H1 (cell line): Measurements from ENCODE around the gene GH1.
"Not testable (repeated sequence)": the region's sequence is repeated elsewhere in the genome, so short reads cannot be mapped to it uniquely, and the experiment has no call there.

Source experiments
- ATF3 ChIP-seq: IDR thresholded peaks from 2 replicates; pipeline ENCODE4 v1.6.1; 2011; ENCODE audit warnings: low read depth, mild to moderate bottlenecking, low read length; ENCODE audit not compliant: insufficient read depth
- CTCF ChIP-seq, 3 experiments: IDR thresholded peaks; 1 replicate in 2 of 3; 2 replicates in 1 of 3; pipeline versions ENCODE4 v1.5.1 to v1.6.1; 2011; ENCODE audit warnings: low read length in 3 of 3, mild to moderate bottlenecking in 3 of 3, inconsistent platforms in 2 of 3, low read depth in 1 of 3, moderate library complexity in 1 of 3; ENCODE audit not compliant: insufficient read depth in 1 of 3; ENCODE audit errors: control extremely low read depth in 1 of 3
- EGR1 ChIP-seq: IDR thresholded peaks from 2 replicates; pipeline ENCODE4 v1.6.1; 2011; ENCODE audit warnings: low read depth, low read length, borderline replicate concordance
- EP300 ChIP-seq, 2 experiments: IDR thresholded peaks; 1 replicate in 1 of 2; 2 replicates in 1 of 2; pipeline ENCODE4 v1.6.1; 2011 to 2012; ENCODE audit warnings: low read depth in 2 of 2, low read length in 2 of 2, mild to moderate bottlenecking in 2 of 2, borderline replicate concordance in 1 of 2, inconsistent platforms in 1 of 2, moderate library complexity in 1 of 2
- JUN ChIP-seq: IDR thresholded peaks from 2 replicates; pipeline ENCODE4 v1.6.1; 2011; ENCODE audit warnings: low read depth, mild to moderate bottlenecking, improper control_type of control experiment, low read length
- RFX5 ChIP-seq: IDR thresholded peaks from 2 replicates; pipeline ENCODE4 v1.6.1; 2011; ENCODE audit warnings: low read depth, low read length, improper control_type of control experiment, borderline replicate concordance
- SIN3A ChIP-seq, 2 experiments: IDR thresholded peaks in 1 of 2; conservative IDR thresholded peaks in 1 of 2; 2 replicates each; pipeline ENCODE4 v1.6.1; 2011 to 2012; ENCODE audit warnings: low read length in 2 of 2, improper control_type of control experiment in 1 of 2, low read depth in 1 of 2, mild to moderate bottlenecking in 1 of 2
- SP2 ChIP-seq: IDR thresholded peaks from 2 replicates; pipeline ENCODE4 v1.6.1; 2012; ENCODE audit warnings: mild to moderate bottlenecking, low read length, inconsistent platforms
- YY1 ChIP-seq: IDR thresholded peaks from 2 replicates; pipeline ENCODE4 v1.6.1; 2011; ENCODE audit warnings: low read depth, mild to moderate bottlenecking, low read length

- not testable (repeated sequence) for TF ChIP-seq YY1; EP300 (IDR thresholded peaks at IDR 0.05; ENCODE audit: borderline replicate concordance in 1 of 2, low read depth in 2 of 2, low read length in 2 of 2); RFX5; CTCF (IDR thresholded peaks at IDR 0.05; ENCODE audit: control extremely low read depth in 1 of 3, insufficient read depth in 1 of 3, low read depth in 1 of 3, low read length in 3 of 3); JUN; ATF3; SP2; SIN3A (conservative IDR thresholded peaks at IDR 0.05 in 1 of 2, IDR thresholded peaks at IDR 0.05 in 1 of 2; ENCODE audit: low read depth in 1 of 2, low read length in 2 of 2); EGR1
Observed at GRCh38 chr17:63909586-63909985, 9.1 kb downstream of the GH1 start.
